GM21619 (cell line): ENCODE data around the gene NADK2.
"Not testable (repeated sequence)": the region's sequence is repeated elsewhere in the genome, so short reads cannot be mapped to it uniquely, and the experiment has no call there.

Experiments
- ATAC-seq: cut with Tn5 transposase; IDR thresholded peaks from one replicate; pipeline ENCODE4 v1.9.1; 2021; ENCODE audit not compliant: unreplicated experiment

The NADK2 gene

GRCh38 chr5:36241631-36242533, at the start of gene NADK2:
TSS of gene NADK2 (minus strand) at chr5:36241925. CDS start at chr5:36241798, 127 bp downstream.
- ATAC-seq, result peak; percentile 91

- no peak for ATAC-seq
Measured at GRCh38 chr5:36285837-36286615, 44.3 kb upstream of the NADK2 start.

GRCh38 chr5:36283775-36284174, 42.0 kb upstream of the NADK2 start:
- ATAC-seq, result not testable (repeated sequence)

- ATAC-seq, result no peak
Measured at GRCh38 chr5:36281626-36282025, 39.9 kb upstream of the NADK2 start.

GRCh38 chr5:36279054-36279698, 37.5 kb upstream of the NADK2 start:
- ATAC-seq, result no peak

GRCh38 chr5:36277521-36278176, 35.9 kb upstream of the NADK2 start:
- ATAC-seq, result no peak

- ATAC-seq, result no peak
Measured at GRCh38 chr5:36276864-36277263, 35.1 kb upstream of the NADK2 start.

- ATAC-seq, result no peak
Measured at GRCh38 chr5:36273809-36274526, 32.2 kb upstream of the NADK2 start.

- ATAC-seq, result no peak
Measured at GRCh38 chr5:36272136-36272690, 30.5 kb upstream of the NADK2 start.

- no peak for ATAC-seq
Measured at GRCh38 chr5:36270876-36271575, 29.3 kb upstream of the NADK2 start.

- no peak for ATAC-seq
Measured at GRCh38 chr5:36270175-36270574, 28.4 kb upstream of the NADK2 start.

- no peak for ATAC-seq
Measured at GRCh38 chr5:36269478-36269877, 27.8 kb upstream of the NADK2 start.

GRCh38 chr5:36267905-36268304, 26.2 kb upstream of the NADK2 start:
- ATAC-seq, result no peak

GRCh38 chr5:36264202-36264760, 22.6 kb upstream of the NADK2 start:
- ATAC-seq, result no peak

- ATAC-seq, result no peak
Measured at GRCh38 chr5:36261186-36261585, 19.5 kb upstream of the NADK2 start.

- no peak for ATAC-seq
Measured at GRCh38 chr5:36253575-36253974, 11.8 kb upstream of the NADK2 start.

GRCh38 chr5:36252722-36253365, 11.1 kb upstream of the NADK2 start:
- no peak for ATAC-seq

GRCh38 chr5:36251218-36251617, 9.5 kb upstream of the NADK2 start:
- ATAC-seq, result no peak

GRCh38 chr5:36250427-36250826, 8.7 kb upstream of the NADK2 start:
- no peak for ATAC-seq
